ENCODE results near the gene C3orf80. TPM values are rescaled to one million over a fixed set of nuclear protein-coding genes. Genes with fewer than 3 reads are reported as not detected.

C3orf80 gene
- total RNA-seq, 2 donors from 2014 or later, result 0.28 TPM; not detected in 1

- H3K27ac ChIP-seq, result no peak overlapping the region
- no peak for DNase-seq (ENCODE audit: low spot score)
- no peaks in the 10 kb centered on the region for H3K4me1 ChIP-seq
- TF ChIP-seq CTCF (IDR thresholded peaks at IDR 0.05), result no peak
- no peaks in the 10 kb centered on the region for H3K36me3 ChIP-seq
- H3K27me3 ChIP-seq, result no peaks in the 10 kb centered on the region
- H3K4me3 ChIP-seq, result no peak overlapping the region
- H3K9me3 ChIP-seq, result no peaks in the 10 kb centered on the region
These were observed 32.4 kb downstream of the C3orf80 start for GRCh38 chr3:160257606-160258005.

GRCh38 chr3:160259589-160259988 is 34.4 kb downstream of the C3orf80 start:
- Histone ChIP-seq H3K27ac (no peak overlapping the region), H3K27me3 (no peaks in the 10 kb centered on the region), H3K9me3 (no peaks in the 10 kb centered on the region), H3K4me1 (no peaks in the 10 kb centered on the region), H3K4me3 (no peak overlapping the region), H3K36me3 (no peaks in the 10 kb centered on the region)
- no peak for TF ChIP-seq CTCF (IDR thresholded peaks at IDR 0.05)
- no peak for DNase-seq (ENCODE audit: low spot score)

GRCh38 chr3:160260587-160261270 is 35.5 kb downstream of the C3orf80 start:
- no peak for DNase-seq (ENCODE audit: low spot score)
- Histone ChIP-seq H3K27me3 (no peaks in the 10 kb centered on the region), H3K9me3 (no peaks in the 10 kb centered on the region), H3K27ac (no peak overlapping the region), H3K36me3 (no peaks in the 10 kb centered on the region), H3K4me3 (no peak overlapping the region), H3K4me1 (no peaks in the 10 kb centered on the region)
- no peak for TF ChIP-seq CTCF (IDR thresholded peaks at IDR 0.05)

- DNase-seq (ENCODE audit: low spot score), result no peak
- TF ChIP-seq CTCF (IDR thresholded peaks at IDR 0.05), result no peak
- Histone ChIP-seq H3K36me3 (no peaks in the 10 kb centered on the region), H3K4me3 (no peak overlapping the region), H3K27me3 (no peaks in the 10 kb centered on the region), H3K9me3 (no peaks in the 10 kb centered on the region), H3K27ac (no peak overlapping the region), H3K4me1 (no peaks in the 10 kb centered on the region)
These were observed 39.9 kb downstream of the C3orf80 start for GRCh38 chr3:160265088-160265487.

Other genes with a start within 250 kb of the C3orf80 start
- 1 to 10 TPM in 1 of 2 donors, under 1 TPM in 1; 0.31 to 3.9 TPM for gene IL12A, start 236.6 kb upstream of the C3orf80 start, total RNA-seq
- 10 to 100 TPM; 13.8 to 14.1 TPM for gene IFT80, start 173.8 kb downstream of the C3orf80 start, total RNA-seq
- 10 to 100 TPM; 10.7 to 10.8 TPM for gene SMC4, start 174.2 kb downstream of the C3orf80 start, total RNA-seq
- gene TRIM59, start 224.4 kb downstream of the C3orf80 start, total RNA-seq, result under 1 TPM; 0.15 to 0.79 TPM